Measurements from ENCODE around the gene TMEM120B. TPM values are rescaled to one million over a fixed set of nuclear protein-coding genes. Genes with fewer than 3 reads are reported as not detected.

The TMEM120B gene
- total and polyA plus RNA-seq, 2 of the 13 experiments (the other 11 are each of a cell fraction or from before 2014, with no cell fraction given): 7.1 to 12.9 TPM

GRCh38 chr12:121781998-121782979, 69.7 kb downstream of the TMEM120B start (continued):
- TF ChIP-seq BATF2 (CRISPR knock-in tag; IDR thresholded peaks at IDR 0.05): 0 out of 2 replicates have a peak, but pooled peaks have one; percentile 56
- TF ChIP-seq ZNF672 (CRISPR knock-in tag; IDR thresholded peaks at IDR 0.05): no peak
- TF ChIP-seq EP300 (IDR thresholded peaks at IDR 0.05; ENCODE audit: low read depth in 2 of 2, low read length in 2 of 2): peak in 1 of 2 experiments; percentile 28; a peak in 1 of 4 replicates
- no peak for TF ChIP-seq EP300 (CRISPR knock-in tag; IDR thresholded peaks at IDR 0.05; ENCODE audit: borderline replicate concordance)
- TF ChIP-seq SKI (IDR thresholded peaks at IDR 0.05; ENCODE audit: partially characterized antibody): no peak
- 0 out of 2 replicates have a peak, but pooled peaks have one; percentile 28 for TF ChIP-seq TBX2 (CRISPR knock-in tag; IDR thresholded peaks at IDR 0.05; ENCODE audit: borderline replicate concordance)
- TF ChIP-seq XBP1 (CRISPR knock-in tag; IDR thresholded peaks at IDR 0.05): no peak
- peak in 1 of 2 experiments; percentile 35; a peak in 1 of 4 replicates for TF ChIP-seq KLF16 (CRISPR knock-in tag; IDR thresholded peaks at IDR 0.05)
- peak; percentile 26; the same call in 1 of the 2 replicates for TF ChIP-seq ZNF687 (CRISPR knock-in tag; IDR thresholded peaks at IDR 0.05)
- 0 out of 2 replicates have a peak, but pooled peaks have one; percentile 39 for TF ChIP-seq CEBPG (CRISPR knock-in tag; IDR thresholded peaks at IDR 0.05)
- TF ChIP-seq FOSL2 (CRISPR knock-in tag; IDR thresholded peaks at IDR 0.05): peak; percentile 71
- no peak for TF ChIP-seq ZNF766 (CRISPR knock-in tag; IDR thresholded peaks at IDR 0.05; ENCODE audit: borderline replicate concordance)
- no peak for TF ChIP-seq ZNF501 (CRISPR knock-in tag; IDR thresholded peaks at IDR 0.05)
- no peak for TF ChIP-seq PBX3 (CRISPR knock-in tag; IDR thresholded peaks at IDR 0.05; ENCODE audit: borderline replicate concordance)
- no peak for TF ChIP-seq EEA1 (CRISPR knock-in tag; IDR thresholded peaks at IDR 0.05; ENCODE audit: borderline replicate concordance)
- no peak for TF ChIP-seq FOXA1 (IDR thresholded peaks at IDR 0.05)
- TF ChIP-seq FOXA1 (CRISPR knock-in tag; IDR thresholded peaks at IDR 0.05): 0 out of 2 replicates have a peak, but pooled peaks have one; percentile 10
- no peak for TF ChIP-seq PCBP1 (IDR thresholded peaks at IDR 0.05; ENCODE audit: borderline replicate concordance, low read depth, low read length)
- peak; percentile 21; the same call in 1 of the 2 replicates for TF ChIP-seq ARID5B (CRISPR knock-in tag; IDR thresholded peaks at IDR 0.05)
